Pulmonary artery endothelial cell (primary cell): Measurements from ENCODE around the gene TMEM52. TPM values are rescaled to one million over a fixed set of nuclear protein-coding genes. Genes with fewer than 3 reads are reported as not detected.

ENCODE experiments used
- DNase-seq: peaks from one replicate; pipeline ENCODE4 v3.0.0-alpha.2; 2011; ENCODE audit warnings: low read depth, low spot score
- total RNA-seq: library from RNA; depleted of rRNA; stranded (reverse); fragments of >200 nt; gene quantifications from 2 replicates; pipeline ENCODE4 v1.2.3, GENCODE V29; 2014

Gene TMEM52
- total RNA-seq, 1 donor from 2014 or later, result 0.26 TPM

- no peak for DNase-seq
Measured at GRCh38 chr1:1926886-1927660, 8.0 kb upstream of the TMEM52 start.

GRCh38 chr1:1926346-1926811 lies 7.3 kb upstream of the TMEM52 start:
- no peak for DNase-seq

- DNase-seq, result no peak
Measured at GRCh38 chr1:1925437-1926345, 6.6 kb upstream of the TMEM52 start.

- no peak for DNase-seq
Measured at GRCh38 chr1:1924849-1925248, 5.8 kb upstream of the TMEM52 start.

GRCh38 chr1:1924386-1924785 lies 5.3 kb upstream of the TMEM52 start:
- DNase-seq, result no peak

- DNase-seq, result no peak
Measured at GRCh38 chr1:1922956-1923833, 4.1 kb upstream of the TMEM52 start.

- no peak for DNase-seq
Measured at GRCh38 chr1:1922702-1922955, 3.5 kb upstream of the TMEM52 start.

GRCh38 chr1:1921901-1922701 lies 3.0 kb upstream of the TMEM52 start:
- no peak for DNase-seq

- no peak for DNase-seq
Measured at GRCh38 chr1:1921459-1921862, 2.4 kb upstream of the TMEM52 start.

- DNase-seq, result no peak
Measured at GRCh38 chr1:1920608-1921458, 1.8 kb upstream of the TMEM52 start.

GRCh38 chr1:1920057-1920607 lies 1.1 kb upstream of the TMEM52 start:
- DNase-seq, result no peak

GRCh38 chr1:1919304-1920056 lies 401 bp upstream of the TMEM52 start:
- DNase-seq, result peak; percentile 84

GRCh38 chr1:1917995-1918900 lies 831 bp downstream of the TMEM52 start:
- DNase-seq, result no peak

- DNase-seq, result no peak
Measured at GRCh38 chr1:1917304-1917976, 1.6 kb downstream of the TMEM52 start.

- no peak for DNase-seq
Measured at GRCh38 chr1:1916851-1917251, 2.2 kb downstream of the TMEM52 start.

GRCh38 chr1:1915911-1916840 lies 2.9 kb downstream of the TMEM52 start:
- DNase-seq, result no peak
